HG03354 (cell line): ENCODE results near the gene FRYL.
"Not testable (repeated sequence)": the region's sequence is repeated elsewhere in the genome, so short reads cannot be mapped to it uniquely, and the experiment has no call there.

Experiments
- ATAC-seq: cut with Tn5 transposase; IDR thresholded peaks from one replicate; pipeline ENCODE4 v1.9.1; 2021; ENCODE audit warnings: mild to moderate bottlenecking; ENCODE audit not compliant: unreplicated experiment, poor library complexity, severe bottlenecking

The FRYL gene

DNA sequence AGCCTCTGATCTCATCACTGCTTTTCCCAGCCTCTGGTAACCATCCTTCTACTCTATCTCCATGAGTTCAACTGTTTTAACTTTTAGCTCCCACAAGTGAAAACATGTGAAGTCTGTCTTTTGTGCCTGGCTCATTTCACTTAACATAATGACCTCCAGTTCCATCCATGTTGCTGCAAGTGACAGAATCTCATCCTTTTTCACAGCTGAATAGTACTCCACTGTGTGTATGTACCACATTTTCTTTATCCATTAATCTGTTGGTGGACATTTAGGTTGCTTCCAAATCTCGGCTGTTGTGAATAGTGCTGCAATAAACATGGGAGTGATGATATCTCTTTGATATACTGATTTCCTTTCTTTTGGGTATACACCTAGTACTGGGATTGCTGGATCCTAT lies 109.5 kb downstream of the FRYL start:
- ATAC-seq, result no peak

DNA sequence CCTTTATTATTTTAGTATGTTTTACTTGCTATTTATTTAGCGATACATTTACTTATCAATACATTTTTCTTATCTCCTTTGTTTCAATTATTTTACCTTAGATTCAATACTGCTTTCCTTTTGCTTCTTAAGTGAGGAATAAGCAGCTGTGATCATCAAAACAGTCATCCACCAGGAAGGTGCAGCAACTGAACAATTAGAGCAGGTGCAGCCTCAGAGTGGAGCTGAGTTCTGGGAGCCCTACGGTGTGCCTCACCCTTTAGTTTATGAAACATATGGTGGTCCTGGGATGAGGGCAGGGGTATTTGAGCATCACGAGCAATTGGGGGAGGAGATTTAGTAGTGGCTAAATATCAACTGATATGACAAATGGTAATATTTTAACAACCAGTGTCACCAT lies 111.0 kb downstream of the FRYL start:
- ATAC-seq, result no peak

DNA sequence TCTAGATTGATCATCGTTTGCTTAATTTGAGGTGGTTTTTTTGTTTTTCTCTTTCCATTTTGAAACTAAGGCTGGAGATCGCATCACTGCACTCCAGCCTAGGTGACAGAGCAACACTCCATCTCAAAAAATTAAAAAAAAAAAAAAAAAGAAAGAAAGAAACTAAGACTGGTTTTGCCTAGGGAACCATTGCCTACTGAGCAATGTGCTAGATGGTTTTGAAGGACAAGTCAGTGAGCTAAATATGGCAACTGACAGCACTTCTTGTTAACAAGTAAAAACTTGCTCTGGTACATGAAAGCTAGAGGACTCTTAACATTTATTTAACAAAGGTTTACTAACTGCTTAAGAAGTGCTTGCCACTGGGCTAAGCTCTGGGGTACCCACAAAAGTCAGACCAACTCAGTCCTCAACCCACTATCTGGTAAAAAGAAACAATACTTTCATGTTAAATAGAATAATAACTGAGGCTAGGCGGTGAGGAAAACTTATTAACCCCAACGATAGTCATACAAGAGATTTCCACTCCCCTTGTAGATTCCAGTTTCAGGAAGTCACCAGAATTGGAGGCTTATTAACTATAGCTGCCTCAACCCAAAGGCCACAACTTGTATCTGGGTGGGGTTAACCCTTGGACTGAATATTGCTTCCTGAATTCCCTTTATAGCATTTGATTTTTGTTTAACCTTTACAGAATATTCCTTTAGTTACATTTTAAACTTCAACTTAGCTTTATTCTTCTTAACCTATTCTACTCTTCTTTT lies 111.6 kb downstream of the FRYL start:
- peak; percentile 46 for ATAC-seq

DNA sequence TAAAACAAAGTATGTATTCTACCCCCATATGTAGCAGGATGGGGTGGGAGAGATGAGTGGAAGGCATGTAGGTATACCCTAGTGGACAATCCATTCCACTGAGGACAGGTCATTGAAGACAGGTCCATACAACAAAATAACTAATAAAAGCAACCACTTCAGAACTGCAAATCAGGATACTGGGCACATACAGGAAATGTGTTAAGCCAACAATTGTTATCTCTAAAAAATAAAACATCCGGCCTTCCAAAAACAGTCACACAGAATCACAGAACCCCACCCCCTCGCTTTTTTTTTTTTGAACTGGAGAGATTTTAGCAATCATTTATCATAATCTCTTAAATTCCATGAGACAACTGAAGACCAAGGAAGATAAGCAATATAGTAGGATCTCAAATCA lies 112.9 kb downstream of the FRYL start:
- no peak for ATAC-seq

DNA sequence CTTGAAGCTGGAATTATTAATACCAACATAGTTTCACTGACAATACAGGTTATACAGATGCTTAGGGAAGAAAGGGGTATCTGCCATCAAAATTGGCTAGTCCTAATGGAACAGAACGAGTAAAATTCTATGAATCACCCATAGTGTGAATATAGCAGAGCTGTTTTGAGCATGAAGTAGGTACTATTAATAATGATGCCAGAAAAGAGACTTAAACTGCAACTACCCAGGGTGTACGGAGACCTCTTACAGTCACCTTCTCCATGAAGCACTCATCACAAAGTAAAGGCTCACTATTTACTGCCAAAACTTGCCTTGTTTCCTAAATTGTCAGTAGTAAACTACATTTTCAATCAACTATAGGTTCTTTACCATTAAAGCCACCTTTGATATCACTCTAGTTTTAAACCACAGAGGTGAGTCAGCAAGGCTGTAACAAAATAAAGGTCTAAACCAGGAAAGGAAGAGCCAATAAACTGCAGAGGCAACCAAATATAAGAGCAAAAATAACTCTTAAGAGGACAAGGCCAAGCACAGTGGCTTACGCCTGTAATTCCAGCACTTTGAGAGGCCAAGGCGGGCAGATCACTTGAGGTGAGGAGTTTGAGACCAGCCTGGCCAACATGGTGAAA lies 114.4 kb downstream of the FRYL start:
- ATAC-seq, result no peak

DNA sequence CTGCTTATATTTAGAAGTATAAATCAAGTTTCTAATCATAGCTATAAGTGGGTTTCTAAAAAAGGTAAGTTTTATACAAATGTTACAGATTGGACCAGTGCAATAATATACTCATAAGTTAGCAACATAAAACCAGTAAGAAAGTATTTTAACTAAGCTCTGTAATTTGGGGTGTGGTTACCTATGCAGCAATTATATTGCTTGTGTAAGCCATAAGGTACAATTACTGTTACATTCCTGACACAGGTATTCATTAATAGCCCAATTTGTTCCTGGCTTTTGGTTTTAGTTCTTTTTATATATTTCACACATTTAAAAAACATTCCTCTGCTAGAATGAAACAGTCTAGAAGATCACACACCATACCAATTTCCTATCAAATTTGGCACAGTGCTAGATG lies 115.1 kb downstream of the FRYL start:
- no peak for ATAC-seq

DNA sequence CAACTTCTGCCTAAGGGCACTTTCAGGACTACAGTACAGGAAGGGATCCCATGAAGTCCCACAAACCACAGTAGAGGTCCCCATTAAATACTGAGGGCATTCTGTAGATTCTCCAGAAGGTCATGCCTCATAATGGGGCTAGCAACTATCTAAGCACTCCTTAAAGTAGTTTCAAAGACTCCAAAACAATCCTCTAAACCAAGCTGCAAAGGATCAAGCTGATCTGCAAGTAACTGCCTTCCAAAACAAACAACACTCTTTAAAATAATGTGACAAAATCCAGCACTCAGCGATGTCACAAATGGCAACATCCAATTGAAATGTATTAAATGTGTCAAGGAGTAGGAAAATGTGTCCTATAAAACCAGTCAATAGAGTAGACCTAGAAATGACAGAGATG lies 118.7 kb downstream of the FRYL start:
- ATAC-seq, result no peak

DNA sequence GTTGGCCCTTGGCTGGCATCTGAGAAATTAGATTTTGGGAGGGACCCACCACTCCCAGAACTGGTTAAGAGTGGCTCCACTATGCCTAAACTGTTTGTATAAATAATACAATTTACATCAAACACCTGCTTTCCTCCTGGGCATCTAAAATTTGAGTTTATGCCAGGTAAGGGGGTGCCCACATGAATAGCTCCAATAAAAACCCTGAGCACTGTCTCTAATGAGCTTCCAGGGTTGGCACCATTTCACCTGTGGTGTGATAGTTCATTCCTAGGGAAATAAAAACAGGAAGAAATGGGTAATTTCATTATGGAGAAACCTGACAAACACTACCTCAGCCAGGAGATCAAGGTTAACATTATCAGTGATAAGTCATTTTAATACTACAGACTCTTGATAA lies 119.7 kb downstream of the FRYL start:
- ATAC-seq, result no peak

DNA sequence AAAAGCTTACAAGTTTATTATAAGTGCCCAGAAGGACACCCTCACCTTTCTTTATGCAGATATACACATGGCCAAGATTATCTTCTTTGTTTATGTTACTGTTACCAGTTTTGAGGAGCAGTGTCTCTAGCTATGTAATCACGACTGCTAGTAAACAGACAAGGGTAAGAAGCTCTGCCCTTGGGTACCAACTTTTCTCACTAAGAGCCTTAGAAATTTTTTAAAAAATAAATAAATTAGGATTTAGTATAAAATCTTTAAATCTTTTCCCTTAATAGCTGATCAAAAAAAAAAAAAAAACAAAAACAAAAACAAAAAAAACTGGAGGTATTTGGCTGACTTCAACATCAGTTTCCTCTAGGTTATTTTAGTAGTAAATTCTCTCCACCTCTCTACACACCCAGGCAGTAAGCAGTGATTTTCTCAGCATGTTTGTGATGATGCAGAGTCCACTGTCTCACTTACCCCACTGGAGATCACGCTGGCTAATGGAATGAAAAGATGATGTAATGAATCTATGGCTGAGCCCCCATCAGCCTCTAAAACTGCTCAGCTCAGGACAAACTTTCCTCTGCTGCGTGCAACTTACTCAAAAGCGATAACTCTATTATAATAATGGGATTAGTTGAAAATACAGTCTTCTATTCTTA lies 125.9 kb downstream of the FRYL start:
- ATAC-seq, result no peak

DNA sequence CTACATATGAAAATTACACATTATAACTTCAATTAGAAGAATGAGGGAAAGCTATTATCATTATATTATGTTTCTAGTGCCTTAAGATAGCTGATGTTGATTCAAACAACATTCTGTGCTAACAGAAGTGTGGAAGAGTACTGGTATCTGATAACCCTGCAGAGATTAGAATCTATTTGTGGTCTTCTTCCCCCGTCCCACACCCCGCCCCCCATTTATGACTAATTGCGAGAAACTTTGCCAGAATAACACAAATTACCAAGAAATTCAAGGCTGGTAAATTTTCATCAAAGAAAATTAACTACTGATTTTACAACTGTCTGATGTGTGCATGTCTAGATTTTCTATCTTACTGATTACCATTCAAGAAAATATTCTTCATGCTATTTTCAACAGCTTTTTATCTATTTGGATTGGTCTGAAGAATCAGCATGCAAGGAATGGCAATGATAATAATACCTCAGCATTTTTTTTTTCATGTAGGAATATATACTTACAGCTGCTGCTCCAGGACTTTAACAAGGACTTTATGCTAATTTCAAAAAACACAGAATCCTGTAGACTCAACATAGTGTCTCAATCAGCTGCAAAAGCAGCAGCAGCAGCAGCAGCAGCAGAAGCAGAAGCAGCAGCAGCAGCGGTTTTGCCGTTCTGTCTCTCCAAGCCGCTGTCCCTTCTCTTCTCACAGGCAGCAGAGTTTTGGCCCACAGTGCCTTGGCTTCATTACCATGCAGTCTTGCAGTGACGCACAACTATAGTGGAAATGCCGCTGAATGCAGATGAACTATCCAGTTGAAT lies 126.7 kb downstream of the FRYL start:
- no peak for ATAC-seq

DNA sequence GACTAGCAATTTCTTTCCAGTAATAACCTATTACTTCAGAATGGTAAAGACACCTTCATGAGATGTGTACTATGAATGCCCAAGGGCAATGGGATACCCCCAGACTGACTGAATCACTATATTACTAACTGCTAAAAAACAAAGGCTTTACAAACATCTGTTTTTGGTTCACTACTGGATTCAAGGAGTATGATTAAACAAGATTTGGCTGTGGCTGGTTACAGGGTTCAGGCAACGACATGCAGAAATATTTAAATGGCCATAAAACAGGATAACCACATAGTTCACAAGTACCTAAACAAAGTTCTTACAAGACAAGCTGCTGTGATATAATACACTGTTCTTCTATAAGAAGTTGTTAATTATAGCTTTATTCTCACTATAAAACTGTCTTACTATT lies 128.2 kb downstream of the FRYL start:
- no peak for ATAC-seq

DNA sequence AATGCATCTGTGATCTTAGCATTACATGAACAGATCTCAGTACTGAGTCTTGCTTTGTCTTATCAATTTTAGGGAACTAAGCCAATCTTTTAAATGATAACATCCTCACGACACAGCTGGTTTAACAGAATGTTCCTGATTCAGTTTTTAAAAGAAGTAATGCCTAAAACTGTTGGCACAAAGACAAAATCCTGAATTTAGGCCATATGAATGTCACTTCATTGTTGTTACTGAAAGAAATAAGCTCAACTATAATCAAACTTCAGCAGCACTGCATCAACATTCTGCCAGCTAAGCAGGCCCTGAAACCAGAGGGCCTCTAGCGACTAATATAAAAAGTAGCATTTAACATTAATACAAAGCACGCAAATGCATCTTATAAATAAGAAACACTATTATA lies 130.6 kb downstream of the FRYL start:
- no peak for ATAC-seq

DNA sequence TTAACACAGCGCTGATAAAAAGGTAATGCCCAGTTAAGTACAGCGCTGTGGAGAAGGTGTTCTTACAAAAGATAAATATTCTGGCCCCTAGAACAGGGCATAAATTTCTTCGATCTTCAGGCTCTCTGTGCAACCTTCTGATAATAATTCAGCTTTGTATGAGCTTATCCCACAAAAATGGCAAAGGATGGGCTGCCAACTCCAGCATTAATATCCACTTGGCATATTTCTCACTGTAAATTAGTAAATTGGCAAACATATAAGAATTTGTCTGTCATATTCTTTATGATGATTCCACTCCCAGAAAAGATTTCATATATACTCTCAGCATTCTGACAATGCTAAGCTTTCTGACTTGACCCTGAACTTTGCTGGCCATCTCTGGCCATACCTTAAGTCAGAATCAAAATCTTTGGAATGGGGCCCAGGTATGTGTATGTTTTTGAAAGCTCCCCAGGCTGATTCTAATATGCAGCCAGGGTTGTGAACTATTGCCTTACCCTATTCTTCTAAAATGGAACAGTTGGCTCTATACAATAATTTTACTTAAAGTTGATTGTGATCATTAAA lies 134.8 kb downstream of the FRYL start:
- ATAC-seq, result no peak

DNA sequence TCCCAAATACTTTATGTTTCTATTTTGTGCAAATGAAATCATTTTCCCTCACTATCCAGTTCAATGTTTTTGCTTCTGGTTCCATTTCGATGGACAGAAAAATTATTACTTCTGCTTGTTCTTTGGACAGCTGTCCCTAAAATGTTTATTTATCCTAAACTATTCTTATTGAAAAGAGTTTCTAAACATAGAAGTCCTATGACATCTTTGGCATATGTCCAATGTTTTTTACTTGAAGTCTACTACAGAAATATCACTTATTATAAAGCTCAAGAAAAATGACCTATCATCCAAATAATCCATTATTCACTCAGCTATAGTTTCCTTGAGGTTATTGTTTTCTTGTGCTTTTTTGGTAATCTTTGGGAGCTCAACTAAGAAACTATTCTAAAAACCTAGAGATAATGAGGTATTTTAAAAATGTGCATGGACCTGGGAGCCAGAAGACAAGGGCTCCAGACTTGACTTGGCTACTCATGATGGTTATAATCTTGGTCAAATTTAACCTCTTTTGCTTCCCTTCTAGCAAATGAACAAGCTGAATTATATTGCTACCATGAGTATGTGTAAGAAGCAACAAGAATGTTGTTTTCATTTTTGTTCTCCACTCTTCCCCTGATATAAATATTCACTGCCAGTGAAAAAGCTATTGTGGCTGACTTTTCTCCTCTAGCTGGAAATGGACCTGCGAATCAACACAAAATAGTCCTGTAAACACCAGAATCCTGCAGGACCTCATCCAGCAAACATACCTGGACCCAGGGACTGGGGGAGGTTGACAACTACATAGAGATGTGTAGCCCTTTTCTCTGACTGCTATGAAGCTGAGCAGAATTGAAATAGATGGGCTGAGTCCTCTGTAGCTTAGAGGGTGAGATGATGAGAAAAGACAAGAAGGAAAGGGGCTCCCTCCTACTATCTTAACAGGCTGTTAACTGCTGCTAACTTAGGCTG lies 137.4 kb downstream of the FRYL start:
- ATAC-seq, result no peak

DNA sequence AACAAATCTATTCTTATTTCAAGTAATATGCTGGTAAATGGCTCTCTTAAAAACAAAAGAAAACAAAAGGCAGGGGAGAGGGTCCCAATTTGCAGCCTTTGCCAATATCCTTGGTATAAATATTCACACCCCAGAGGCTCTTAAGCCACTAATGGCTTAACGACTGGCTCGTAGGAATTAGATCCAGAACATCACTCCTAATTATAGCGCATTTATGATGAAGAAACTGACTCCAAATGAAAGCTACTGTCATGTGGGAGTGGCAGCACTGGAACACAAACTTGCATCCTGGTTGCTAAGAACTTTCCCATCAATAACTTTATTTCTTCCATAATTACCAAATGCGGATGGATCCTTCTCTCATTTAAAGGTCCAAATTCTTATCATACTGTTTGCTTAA lies 138.7 kb downstream of the FRYL start:
- ATAC-seq, result no peak

DNA sequence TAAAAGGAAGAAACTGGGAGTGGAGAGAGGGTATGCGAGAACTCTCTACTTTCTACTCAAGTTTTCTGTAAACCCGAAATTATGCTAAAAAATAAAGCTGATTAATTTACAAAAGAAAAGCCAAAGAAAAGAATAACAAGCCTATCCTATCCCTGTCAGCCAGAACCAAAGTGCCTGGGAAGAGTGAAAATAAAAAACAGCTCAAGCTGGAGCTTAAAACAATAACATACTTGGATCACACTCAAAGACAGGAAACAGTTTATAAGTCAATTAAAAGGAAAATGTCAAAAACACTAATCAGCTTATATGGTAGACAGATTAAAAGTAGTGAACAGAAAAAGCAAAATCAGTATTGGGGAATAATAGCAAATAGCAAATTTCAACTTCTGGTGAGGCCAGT lies 139.4 kb downstream of the FRYL start:
- no peak for ATAC-seq

DNA sequence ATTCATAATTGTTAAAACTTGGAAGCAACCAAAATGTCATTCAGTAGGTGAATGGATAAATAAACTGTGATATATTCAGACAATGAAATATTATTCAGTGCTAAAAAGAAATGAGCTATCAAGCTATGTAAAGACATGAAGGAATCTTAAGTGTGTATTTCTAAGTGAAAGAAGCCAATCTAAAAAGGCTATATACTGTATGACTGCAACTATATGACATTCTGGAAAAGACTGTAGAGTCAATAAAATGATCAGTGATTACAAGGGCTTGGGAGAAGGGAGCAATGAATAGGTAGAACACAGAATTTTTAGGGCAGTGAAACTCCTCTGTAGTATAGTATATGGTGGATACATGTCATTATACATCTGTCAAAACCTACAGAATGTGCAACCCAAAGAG lies 139.9 kb downstream of the FRYL start:
- no peak for ATAC-seq

DNA sequence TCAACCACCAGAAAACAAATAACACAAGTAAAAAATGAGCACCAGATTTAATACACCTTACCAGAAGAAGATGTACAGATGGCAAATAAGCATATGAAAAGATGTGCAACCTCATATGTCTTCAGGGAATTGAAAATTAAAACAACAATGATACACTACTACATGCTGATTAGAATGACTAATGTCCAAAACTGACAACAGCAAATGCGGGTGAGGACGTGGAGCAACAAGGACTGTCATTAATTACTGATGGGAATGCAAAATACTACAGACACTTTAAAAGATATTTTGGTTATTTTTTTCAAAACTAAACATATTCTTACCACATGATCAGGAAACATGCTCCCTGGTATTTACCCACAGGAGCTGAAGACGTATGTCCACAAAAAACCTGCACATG lies 140.3 kb downstream of the FRYL start:
- ATAC-seq, result no peak

DNA sequence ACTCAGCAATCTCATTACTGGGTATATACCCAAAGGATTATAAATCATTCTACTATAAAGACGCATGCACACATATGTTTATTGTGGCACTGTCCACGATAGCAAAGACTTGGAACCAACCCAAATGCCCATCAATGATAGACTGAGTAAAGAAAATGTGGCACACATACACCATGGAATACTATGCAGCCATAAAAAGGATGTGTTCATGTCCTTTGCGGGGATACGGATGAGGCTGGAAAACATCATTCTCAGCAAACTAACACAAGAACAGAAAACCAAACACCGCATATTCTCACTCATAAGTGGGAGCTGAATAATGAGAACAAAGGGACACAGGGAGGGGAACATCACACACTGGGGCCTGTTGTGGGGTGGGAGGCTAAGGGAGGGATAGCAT lies 141.5 kb downstream of the FRYL start:
- ATAC-seq, result not testable (repeated sequence)
